ENCODE measurements around the gene PSMC4.
"Not testable (repeated sequence)": the region's sequence is repeated elsewhere in the genome, so short reads cannot be mapped to it uniquely, and the experiment has no call there.

The PSMC4 gene

DNA sequence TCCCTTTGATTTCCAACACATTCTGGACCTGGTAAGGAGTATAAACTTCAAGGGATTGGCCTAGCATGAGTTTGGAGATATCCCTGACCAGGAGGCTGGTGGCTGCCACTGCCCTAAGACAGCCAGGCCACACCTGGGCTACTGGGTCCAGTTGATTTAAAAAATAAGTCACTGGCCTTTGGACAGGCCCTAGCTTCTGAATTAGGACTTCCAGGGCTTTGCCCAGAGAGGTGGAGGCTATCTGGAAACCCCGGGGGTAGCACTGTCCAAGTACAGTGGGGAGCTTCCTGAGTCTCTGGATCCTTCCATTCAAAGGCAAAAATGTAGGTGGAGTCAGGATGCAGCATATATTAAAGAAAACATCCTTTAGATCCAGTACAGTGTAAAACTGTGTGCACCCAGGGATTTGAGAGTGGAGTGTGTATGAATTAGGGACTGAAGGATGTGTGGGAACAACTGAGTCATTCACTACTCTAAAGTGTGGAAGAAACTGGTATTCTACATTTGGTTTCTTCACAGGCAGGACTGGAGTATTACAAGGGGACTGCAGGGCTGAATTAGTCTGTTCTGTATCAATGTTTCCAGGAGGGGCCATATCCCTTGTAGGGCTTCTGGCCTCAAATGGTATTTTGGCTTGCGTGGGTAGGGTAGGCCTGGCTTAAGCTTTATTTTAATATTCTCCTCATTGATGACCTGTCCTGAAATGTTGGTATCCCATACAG is 21.8 kb upstream of the PSMC4 start:
- DNase-seq: no peak

DNA sequence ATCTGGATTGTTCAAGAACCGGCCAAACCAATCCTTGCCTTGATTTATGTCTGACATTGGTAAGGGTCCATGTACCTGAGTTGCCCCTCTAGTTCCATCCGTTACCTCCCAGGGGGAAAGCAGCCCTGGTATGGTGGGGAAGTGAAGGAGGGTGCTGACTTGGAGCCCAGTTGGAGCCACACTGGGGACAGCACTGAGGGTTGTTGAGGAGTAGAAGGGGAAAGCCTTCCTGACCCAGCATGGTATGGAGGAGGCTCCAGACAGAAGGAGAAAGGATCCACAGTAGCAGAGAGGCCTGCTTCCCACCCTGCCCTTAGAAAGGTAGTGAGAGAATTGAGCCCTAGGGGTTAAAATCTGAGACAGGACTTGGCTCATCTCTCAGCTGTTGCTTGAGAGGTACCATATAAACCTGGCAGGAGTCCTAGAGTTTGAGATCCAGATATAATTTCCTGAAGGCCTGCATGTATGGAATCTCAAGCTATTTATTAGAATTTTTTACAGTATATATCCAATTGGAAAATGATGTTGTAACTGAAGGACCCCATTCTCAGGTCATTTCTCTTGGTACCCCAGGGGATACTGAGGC is 19.8 kb upstream of the PSMC4 start:
- no peak for DNase-seq

DNA sequence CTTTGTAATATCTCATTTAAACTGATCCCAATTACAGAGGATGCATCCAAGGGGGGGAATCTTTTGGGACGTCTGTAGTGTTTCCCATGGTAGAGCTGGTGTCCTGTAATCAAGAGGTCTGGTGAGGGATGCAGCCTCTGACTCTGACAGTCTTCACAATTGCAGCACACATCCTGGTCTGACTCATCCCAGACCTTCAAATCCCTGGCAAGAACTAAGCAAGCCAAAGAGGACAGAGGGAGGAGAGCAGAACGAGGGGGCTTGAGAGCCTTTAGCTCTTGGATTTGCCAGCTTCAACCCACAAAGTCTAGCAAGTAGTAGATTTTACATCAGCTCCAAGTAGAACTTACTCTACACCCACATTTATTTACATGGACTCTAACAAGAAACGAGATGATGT is 19.3 kb upstream of the PSMC4 start:
- DNase-seq: no peak

DNA sequence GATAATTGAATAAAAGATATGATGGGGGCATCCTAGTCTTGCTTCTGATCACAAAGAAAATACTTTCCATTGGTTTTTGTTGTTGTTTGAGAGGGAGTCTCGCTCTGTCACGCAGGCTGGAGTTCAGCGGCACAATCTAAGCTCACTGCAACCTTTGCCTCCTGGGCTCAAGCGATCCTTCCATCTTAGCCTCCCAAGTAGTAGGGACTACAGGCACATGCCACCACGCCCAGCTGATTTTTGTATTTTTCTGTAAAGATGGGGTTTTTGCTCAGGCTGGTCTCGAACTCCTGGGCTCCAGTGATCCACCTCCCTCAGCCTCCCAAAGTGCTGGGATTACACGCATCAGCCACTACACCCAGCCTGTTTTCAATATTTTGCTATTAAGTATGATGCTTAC is 17.1 kb upstream of the PSMC4 start:
- DNase-seq: no peak

DNA sequence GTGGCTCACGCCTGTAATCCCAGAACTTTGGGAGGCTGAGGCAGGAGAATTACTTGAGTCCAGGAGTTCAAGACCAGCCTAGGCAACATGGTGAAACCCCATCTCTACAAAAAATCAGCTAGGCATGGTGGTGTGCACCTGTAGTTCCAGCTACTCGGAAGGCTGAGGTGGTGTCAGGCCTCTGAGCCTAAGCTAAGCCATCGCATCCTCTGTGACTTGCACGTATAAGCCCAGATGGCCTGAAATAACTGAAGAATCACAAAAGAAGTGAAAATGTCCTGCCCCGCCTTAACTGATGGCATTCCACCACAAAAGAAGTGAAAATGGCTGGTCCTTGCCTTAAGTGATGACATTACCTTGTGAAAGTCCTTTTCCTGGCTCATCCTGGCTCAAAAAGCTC is 13.1 kb upstream of the PSMC4 start:
- DNase-seq: not testable (repeated sequence)

DNA sequence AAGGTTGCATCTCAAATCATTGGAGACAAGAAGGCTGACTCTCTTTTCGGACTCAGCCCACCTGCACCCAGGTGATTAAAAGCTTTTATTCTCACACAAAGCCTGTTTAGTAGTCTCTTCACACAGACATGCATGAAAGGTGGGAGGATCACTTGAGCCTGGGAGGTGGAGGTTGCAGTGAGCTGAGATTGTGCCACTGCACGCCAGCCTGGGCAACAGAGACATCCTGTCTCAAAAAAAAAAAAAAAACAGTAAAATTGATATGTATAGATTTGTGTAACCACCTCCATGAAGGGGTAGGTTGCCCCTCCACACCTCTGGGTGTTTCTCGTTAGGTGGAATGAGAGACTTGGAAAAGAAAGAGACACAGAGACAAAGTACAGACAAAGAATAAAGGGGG is 12.0 kb upstream of the PSMC4 start:
- DNase-seq: not testable (repeated sequence)

DNA sequence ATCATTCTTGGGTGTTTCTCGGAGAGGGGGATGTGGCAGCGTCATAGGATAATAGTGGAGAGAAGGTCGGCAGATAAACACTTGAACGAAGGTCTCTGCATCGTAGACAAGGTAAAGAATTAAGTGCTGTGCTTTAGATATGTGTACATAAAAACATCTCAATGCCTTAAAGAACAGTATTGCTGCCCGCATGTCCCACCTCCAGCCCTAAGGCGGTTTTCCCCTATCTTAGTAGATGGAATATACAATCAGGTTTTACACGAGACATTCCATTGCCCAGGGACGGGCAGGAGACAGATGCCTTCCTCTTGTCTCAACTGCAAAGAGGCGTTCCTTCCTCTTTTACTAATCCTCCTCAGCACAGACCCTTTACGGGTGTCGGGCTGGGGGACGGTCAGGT is 11.6 kb upstream of the PSMC4 start:
- DNase-seq: not testable (repeated sequence)

DNA sequence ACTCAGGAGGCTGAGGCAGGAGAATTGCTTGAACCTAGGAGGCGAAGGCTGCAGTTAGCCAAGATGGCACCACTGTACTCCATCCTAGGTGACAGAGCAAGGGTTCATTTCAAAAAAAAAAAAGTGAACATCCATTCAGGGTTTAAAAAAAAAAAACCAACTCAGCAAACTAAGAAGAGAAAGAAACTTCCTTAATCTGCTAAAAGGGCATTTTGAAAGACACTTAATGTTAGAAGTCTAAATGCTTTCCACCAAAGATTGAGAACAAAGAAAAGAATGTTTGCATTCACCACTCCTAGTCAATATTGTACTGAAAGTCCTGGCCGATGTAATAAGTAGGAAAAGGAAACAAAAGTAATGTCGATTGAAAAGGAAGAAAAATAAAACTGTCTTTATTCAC is 7.1 kb upstream of the PSMC4 start:
- no peak for DNase-seq

DNA sequence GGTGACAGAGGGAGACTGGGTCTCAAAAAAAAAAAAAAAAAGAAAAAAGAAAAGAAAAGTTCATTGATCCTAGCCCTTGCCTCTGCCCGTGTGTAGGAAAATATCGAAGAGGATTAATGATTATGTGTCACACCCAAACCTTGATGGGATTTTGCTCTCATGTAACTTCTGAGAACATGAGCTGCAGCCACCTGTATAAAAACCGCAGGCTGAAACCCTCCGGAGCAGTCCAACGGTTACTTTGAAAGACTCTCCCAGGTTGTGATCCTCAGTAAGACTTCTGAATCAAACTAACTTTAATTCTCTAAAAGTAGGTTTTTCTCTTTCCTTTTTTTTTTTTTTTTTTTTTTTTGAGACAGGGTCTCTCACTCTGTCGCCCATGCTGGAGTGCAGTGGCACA is 4.3 kb upstream of the PSMC4 start:
- no peak for DNase-seq

DNA sequence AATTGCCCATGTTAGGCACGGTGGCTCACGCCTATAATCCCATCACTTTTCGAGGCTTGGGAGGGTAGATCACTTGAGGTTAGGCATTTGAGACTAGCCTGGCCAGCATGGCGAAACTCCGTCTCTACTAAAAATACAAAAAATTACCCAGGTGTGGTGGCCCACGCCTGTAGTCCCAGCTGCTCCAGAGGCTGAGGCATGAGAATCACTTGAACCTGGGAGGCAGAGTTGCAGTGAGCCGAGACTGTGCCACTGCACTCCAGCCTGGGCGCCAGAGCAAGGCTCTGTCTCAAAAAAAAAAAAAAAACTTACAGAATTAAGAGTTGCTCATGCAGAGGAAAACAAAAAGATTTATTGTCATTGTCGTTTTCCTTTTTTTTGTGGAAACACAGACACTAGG is 3.4 kb upstream of the PSMC4 start:
- no peak for DNase-seq

DNA sequence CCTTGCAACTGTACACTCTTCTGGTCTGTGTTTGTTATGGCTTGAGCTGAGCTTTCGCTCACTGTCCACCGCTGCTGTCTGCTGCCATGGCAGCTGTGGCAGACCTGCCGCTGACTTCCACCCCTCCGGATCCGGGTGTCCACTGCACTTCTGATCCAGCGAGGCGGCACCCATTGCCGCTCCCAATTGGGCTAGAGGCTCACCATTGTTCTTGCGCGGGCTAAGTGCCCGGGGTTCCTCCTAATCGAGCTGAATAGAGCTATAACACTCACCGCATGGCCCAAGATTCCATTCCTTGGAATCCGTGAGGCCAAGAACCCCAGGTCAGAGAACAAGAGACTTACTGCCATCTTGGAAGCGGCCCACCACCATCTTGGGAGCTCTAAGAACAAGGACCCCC is 2.2 kb upstream of the PSMC4 start:
- no peak for DNase-seq

DNA sequence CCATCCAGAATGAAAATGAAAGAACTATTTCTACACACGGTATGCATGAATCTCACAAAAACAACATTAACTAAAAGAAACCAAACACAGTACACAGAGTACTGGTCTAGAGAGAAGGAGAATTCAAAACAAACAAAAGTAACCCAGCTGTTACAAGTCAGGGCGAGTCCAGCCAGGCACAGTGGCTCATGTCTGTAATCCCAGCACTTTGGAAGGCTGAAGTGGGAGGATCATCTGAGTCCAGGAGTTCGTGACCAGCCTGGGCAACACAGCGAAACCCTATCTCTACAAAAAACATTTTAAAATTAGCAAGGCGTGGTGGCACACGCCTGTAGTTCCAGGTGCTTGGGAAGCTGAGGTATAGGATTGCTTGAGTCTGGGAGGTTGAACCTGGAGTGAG is 1.7 kb upstream of the PSMC4 start:
- DNase-seq: no peak

DNA sequence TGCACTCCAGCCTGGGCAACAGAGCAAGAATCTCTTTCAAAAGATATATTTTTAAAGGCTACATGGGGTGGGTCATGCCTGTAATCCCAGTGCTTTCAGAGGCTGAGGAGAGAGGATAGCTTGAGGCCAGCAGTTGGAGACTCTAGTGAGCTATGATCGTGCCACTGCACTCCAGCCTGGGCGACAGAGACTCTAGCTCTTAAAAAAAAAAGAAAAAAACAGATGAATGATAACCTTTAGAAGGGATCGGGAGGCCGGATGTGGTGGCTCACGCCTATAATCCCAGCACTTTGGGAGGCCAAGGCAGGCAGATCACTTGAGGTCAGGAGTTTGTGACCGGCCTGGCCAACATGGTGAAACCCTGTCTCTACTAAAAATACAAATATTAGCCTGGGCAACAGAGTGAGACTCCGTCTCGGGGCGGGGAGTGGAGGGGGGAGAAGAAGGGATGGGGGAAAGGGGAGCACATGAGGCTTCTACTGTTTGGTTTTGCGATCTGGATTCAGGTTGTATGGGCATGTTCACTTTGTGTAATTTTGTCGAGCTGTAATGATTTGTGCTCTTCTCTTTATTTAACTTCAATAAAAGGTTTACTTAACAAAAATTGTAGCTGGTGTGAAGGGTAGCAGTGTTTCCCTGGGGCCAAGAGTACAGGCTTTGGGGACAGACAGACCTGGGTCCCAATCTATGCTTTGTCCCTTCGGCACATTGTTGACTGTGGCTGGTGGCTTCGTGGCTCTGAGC is 1.1 kb upstream of the PSMC4 start:
- DNase-seq: no peak

DNA sequence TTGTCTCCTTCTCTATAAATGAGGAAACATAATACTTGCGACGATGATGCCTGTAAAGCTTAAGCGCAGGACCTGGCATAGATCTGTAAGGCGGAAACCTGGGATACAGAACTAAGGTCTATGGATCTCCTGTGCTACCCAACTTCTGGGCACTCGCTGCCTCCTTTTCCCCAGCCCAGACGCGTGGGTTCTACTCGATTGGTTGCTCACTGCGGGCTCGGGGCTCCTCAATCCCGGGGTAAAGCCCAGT is 615 bp upstream of the PSMC4 start:
- DNase-seq: no peak

DNA sequence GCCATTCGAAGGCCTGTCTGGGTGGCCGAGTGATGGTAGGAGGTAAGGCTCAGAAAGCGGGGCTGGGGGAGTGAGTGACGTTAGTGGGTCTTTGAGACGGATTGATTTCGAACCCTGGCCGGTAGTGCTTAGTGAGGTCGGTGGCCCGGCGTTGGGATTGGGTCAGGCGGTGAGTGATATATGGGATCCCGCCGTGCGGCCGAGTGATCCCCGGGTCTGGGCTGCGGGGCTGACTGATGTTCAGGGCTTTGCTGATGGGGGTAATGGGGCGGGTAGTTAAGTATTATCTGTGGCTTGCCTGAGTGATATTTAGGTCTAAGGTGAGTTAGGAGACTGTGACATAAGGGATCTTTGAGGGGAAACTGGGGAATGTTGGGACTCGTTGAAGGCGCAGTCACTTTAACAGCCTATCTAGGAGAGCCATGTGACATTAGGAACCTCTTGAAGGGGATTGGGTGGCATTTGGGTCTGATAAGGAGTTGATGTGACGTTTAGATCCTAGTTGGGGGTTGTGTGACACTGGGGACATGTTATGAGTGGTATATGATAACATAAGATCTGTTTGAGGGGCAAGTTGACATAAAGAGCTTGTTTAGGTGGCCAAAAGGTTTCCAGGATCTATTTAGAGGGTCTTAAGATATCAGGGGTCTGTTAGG is 543 bp downstream of the PSMC4 start:
- DNase-seq: no peak

DNA sequence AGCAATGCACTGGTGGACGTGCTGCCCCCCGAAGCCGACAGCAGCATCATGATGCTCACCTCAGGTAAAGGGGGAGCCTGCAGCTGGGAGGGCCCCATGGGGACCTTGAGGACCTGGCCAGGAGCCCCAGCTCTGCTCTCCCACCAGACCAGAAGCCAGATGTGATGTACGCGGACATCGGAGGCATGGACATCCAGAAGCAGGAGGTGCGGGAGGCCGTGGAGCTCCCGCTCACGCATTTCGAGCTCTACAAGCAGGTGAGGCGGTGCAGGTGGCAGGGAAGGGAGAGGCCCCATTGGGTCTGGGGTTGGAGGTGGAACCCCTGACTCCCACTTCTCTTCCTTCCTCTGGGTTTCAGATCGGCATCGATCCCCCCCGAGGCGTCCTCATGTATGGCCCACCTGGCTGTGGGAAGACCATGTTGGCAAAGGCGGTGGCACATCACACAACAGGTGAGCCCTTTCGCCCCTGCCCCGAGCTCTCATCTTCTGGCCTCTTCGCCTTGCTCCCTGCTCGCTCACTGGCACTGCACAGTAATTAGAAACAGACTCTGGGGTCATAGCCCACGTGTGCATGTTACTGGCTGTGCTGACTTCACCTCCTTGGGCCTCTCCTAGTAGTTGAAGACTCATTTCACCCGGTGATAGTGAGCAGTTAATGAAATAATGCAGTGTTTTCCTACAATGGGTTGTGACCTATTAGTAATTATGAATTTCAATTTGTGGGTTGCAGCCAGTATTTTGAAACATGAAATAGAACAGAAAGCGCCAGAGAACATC is 3.6 kb downstream of the PSMC4 start:
- no peak for DNase-seq

DNA sequence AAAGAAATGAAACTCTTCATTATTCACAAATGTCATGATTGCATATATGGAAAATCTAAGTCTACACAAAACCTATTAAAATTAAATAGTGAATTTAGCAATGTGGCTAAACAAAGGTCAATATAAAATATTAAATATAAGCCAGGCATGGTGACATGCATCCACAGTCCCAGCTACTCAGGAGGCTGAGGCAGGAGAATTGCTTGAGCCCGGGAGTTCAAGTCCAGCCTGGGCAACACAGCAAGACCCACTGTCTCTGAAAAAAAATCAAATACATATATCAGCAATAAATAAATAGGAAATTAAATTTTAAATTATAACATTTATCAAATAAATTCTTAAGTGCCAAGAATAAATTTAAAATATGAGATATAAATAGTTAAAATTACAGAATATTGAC is 11.9 kb downstream of the PSMC4 start:
- DNase-seq: no peak

DNA sequence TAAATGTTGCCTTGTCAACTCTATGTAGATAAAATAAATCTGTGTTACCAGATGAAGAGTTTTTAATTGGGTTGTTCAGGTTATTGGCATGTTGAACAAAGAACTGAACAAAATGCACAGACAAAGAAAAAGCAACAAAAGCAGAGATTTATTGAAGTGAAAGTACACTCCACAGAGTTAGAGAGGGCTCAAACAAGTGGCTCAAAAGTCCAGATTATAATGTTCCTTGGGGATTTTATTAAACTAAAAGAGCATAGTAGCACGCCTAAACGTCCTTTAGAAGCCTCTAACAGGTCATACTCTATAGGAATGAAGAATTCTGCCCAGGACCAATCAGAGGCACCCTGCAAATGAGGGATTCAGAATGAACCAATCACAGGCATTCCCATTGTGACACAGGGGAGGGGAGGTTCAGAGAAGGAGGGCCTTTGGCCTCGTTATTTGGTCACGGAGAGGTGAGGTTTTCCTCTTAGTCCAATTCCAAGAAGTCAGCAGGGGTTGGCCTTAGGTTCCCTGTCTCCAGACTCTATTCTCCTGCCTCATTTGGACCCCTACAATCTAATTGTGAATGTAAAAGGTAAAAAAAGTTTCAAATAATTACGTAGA is 12.8 kb downstream of the PSMC4 start:
- no peak for DNase-seq

DNA sequence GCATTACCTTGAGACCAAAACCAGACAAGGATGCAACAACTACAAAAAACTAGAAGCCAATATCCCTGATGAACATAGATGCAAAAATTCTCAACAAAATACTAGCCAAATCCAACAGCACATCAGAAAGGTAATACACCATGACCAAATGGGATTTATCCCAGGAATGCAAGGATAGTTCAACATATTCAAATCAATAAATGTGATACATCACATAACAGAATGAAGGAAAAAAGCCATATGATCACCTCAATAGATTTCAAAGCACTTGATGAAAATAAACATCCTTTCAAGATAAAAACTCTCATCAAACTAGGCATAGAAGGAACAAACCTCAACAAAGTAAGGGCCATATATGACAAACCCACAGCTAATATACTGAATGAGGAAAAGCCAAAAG is 15.7 kb downstream of the PSMC4 start:
- no peak for DNase-seq

DNA sequence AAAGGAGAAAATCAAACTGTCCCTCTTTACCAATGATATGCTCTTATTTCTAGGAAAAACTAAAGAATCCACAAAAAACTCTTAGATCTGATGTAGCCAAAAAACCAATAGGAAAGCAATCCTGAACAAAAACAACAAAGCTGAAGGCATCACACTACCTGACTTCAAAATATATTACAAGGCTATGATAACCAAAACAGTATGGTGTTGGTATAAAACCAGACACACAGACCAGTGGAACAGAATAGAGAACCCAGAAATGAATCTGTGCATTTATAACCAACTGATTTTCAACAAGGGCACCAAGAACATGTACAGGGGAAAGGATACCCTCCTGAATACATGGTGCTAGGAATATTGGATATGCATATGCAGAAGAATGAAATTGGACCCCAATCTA is 16.2 kb downstream of the PSMC4 start:
- DNase-seq: no peak

DNA sequence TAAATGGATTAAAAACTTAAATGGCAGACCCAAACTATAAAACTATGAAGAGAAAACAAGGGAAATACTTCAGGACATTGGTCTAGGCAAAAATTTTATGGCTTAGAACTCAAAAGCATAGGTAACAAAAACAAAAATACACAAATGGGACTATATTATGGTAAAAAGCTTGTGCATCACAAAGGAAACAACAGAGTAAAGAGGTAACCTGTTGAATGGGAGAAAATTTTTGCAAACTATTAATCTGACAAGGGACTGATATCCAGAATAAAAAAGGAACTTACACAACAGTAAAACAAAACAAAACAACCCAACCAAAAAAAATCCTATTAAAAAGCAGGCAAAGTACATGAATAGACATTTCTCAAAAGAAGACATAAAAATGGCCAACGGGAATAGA is 16.6 kb downstream of the PSMC4 start:
- DNase-seq: no peak

DNA sequence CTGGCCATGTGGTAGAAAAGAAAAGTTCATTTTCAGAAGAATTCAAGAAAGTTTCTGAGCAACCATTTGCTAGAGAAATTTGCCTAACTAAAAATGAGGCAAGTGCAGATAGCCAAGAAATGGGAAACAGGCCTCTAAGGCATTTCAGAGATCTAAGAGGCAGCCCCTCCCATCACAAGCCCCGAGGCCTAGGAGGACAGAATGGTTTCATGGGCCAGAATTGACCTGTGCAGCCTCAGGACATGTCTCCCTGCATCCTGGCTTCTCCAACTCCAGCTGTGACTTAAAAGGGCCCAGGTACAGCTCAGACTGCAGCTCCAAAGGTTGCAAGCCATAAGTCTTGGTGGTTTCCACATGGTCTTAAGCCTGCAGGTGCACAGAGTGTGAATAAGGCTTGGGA is 22.6 kb downstream of the PSMC4 start:
- DNase-seq: no peak

DNA sequence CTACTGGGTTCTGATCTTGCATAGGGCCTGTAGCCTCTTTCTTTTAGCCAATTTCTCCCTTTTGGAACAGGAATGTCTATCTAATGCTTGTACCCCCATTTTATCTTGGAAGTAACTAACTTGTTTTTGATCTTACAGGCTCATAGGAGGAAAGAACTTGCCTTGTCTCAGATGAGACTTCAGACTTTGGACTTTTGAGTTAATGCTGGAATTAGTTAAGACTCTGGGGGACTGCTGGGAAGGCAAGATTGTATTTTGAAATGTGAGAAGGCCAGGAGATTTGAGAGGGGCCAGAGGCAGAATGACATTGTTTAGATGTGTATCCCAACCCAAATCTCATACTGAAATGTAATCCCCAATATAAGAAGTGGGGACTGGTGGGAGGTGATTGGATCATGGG is 23.4 kb downstream of the PSMC4 start:
- DNase-seq: no peak

Data from NCI-H1436 treated with DMSO at 0.1 percent for 48 hours (cell line).